Measurements from ENCODE around the gene ALDH3A1.

The ALDH3A1 gene

DNA sequence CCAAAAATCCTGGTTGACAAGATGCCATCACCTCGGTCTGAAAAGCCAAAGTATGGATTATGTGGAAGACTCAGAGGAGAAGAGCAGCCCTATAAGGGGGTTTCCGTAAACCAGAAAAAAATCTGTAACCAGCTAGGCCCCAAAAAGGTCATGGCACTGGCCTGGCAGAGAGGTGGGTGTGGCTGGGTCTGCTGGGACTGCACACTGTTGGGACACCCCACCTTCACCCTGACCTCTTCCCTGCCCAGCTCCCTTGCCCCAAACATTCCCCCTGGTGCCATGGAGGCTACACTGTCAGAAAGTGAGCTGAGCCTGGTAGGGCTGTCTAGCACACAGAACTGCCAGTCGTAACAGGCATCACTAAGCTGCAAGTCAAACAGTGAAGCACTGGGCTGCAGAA is 38.3 kb downstream of the ALDH3A1 start:
- Histone ChIP-seq H3K36me3 (ENCODE audit: control insufficient read depth, insufficient read depth, low read length) (no peaks in the 10 kb centered on the region; the same call in 1 of the 2 replicates), H3K27ac (ENCODE audit: low read length) (no peak overlapping the region), H3K4me3 (ENCODE audit: low read length) (no peak overlapping the region), H3K9me3 (ENCODE audit: control insufficient read depth, insufficient read depth, low read length) (no peaks in the 10 kb centered on the region), H3K4me1 (ENCODE audit: control insufficient read depth, insufficient read depth, low read length) (peaks cover 6% of the 10 kb centered on the region; the same call in 1 of the 2 replicates), H3K27me3 (ENCODE audit: control insufficient read depth, insufficient read depth, low read length) (no peaks in the 10 kb centered on the region)
- no CpG with 5 or more reads among the region's 3 CpGs for WGBS (ENCODE audit: insufficient coverage, insufficient read length)
- DNase-seq (ENCODE audit: low read depth, low spot score), result no peak

DNA sequence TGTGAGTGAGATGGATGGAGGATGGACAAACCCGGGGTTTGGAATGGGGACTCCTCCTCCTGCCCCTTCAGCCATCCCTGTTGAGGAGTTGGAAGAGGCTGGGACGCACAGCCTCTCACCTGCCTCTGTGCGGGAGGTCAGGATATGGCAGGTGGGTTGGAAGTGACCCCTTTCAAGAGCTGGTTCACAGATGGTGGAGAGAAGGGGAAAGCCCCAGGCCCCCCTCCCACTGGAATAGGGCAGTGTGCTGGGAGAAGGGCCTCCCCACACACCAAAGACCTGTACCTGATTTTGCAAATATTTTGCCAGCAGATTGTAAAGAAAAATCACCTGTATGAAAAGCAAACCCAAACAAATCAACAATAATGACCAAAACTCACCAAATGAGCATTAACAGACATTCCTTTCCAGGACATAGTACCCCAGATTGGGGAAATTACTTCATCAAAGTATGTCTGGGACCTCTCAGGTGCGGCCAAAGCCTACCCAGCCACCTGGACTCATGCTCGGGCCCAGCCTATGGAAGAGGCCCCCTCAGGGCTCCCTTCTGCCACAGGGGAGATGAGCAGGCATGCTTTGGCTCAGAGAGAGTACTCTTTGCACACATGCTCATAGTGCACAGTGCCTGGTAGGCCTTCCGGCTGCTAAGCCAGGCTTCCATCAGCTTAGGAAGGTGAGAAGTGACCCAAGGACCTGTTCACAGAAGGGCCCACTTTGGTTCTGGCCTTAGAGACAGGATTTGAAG is 39.5 kb downstream of the ALDH3A1 start:
- WGBS (ENCODE audit: insufficient coverage, insufficient read length), result no CpG with 5 or more reads among the region's 6 CpGs
- H3K4me1 ChIP-seq (ENCODE audit: control insufficient read depth, insufficient read depth, low read length), result peaks cover 8% of the 10 kb centered on the region
- no peak for DNase-seq (ENCODE audit: low read depth, low spot score)
- H3K36me3 ChIP-seq (ENCODE audit: control insufficient read depth, insufficient read depth, low read length), result no peaks in the 10 kb centered on the region; the same call in 1 of the 2 replicates
- H3K27me3 ChIP-seq (ENCODE audit: control insufficient read depth, insufficient read depth, low read length), result no peaks in the 10 kb centered on the region
- H3K9me3 ChIP-seq (ENCODE audit: control insufficient read depth, insufficient read depth, low read length), result no peaks in the 10 kb centered on the region
- H3K27ac ChIP-seq (ENCODE audit: low read length), result no peak overlapping the region
- no peak overlapping the region for H3K4me3 ChIP-seq (ENCODE audit: low read length)

DNA sequence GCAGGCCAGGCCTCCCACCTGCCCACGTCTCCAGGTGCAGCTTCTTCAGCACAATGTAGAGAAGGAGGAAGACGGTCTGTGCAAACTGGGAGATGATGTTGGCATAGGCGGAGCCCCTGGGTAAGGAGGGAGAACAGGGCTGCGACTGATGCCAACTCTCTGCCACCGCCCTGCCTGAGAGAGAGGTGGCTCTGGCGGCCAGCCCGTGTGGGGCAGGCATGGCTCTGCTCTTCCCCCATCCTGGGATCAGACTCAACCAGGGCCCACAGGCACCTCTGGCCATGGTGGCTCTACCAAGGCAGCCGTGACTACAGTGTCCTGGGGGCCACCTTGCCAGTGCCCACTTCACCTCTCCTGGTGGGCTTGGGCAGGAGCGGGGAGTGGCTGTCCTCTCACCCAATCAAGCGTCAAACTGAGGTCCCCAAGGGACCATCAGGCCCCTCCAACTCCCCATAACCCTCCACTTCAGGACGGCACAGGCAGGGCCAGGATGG is 40.3 kb downstream of the ALDH3A1 start:
- H3K4me1 ChIP-seq (ENCODE audit: control insufficient read depth, insufficient read depth, low read length), result peaks cover 8% of the 10 kb centered on the region
- H3K27ac ChIP-seq (ENCODE audit: low read length), result no peak overlapping the region
- no peaks in the 10 kb centered on the region for H3K9me3 ChIP-seq (ENCODE audit: control insufficient read depth, insufficient read depth, low read length)
- H3K36me3 ChIP-seq (ENCODE audit: control insufficient read depth, insufficient read depth, low read length), result no peaks in the 10 kb centered on the region; the same call in 1 of the 2 replicates
- no peak overlapping the region; the same call in 1 of the 2 replicates for H3K4me3 ChIP-seq (ENCODE audit: low read length)
- no CpG with 5 or more reads among the region's 11 CpGs for WGBS (ENCODE audit: insufficient coverage, insufficient read length)
- no peak for DNase-seq (ENCODE audit: low read depth, low spot score)
- H3K27me3 ChIP-seq (ENCODE audit: control insufficient read depth, insufficient read depth, low read length), result no peaks in the 10 kb centered on the region

DNA sequence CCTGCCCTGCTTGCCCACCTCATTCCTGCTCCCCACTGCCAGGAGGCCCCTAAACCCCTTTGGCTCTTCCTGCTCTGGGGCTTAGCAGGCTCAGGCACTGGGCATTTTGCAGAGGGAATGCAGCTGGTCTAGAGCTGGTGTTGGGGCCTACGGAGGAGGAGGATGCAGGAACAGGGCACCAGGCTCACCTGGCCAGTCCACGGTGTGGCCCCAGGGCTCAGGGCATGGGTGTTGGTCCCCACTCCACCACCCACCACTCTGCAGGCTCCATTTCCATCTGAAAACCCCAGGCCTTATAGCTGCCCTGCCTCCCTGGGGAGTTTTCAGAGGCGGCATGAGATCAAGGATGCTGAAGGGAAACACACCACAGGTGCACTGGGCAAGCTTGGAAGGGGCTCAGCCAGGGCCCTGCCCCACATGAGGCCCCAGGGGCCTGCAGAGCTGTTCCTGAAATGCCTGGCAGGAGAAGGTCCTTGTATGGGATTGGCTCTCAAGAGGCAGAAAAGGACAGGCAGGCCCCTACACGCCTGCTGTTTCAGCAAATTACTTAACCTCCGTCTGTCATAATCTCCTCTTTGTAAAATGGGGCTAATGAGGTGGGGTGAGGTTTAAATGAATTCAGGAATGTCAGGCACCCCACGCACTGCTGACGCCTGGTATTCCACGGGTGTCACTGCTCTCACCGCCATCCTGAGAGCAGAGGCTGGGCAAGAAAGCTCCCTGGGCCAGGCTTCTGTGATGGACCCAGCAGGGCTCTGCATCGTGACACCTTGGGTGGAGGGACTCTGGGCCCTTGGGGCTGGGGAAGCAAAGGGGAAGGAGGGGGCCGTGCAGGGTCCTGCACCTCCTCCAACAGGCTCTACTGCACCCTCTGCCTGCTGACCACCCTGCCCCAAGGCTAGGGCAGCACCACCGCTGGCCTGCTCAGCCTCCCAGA is 41.0 kb downstream of the ALDH3A1 start:
- Histone ChIP-seq H3K27ac (ENCODE audit: low read length) (no peak overlapping the region), H3K9me3 (ENCODE audit: control insufficient read depth, insufficient read depth, low read length) (no peaks in the 10 kb centered on the region), H3K4me3 (ENCODE audit: low read length) (no peak overlapping the region; the same call in 1 of the 2 replicates), H3K4me1 (ENCODE audit: control insufficient read depth, insufficient read depth, low read length) (peaks cover 8% of the 10 kb centered on the region), H3K36me3 (ENCODE audit: control insufficient read depth, insufficient read depth, low read length) (no peaks in the 10 kb centered on the region; the same call in 1 of the 2 replicates), H3K27me3 (ENCODE audit: control insufficient read depth, insufficient read depth, low read length) (no peaks in the 10 kb centered on the region)
- DNase-seq (ENCODE audit: low read depth, low spot score), result no peak
- WGBS (ENCODE audit: insufficient coverage, insufficient read length), result no CpG with 5 or more reads among the region's 12 CpGs

DNA sequence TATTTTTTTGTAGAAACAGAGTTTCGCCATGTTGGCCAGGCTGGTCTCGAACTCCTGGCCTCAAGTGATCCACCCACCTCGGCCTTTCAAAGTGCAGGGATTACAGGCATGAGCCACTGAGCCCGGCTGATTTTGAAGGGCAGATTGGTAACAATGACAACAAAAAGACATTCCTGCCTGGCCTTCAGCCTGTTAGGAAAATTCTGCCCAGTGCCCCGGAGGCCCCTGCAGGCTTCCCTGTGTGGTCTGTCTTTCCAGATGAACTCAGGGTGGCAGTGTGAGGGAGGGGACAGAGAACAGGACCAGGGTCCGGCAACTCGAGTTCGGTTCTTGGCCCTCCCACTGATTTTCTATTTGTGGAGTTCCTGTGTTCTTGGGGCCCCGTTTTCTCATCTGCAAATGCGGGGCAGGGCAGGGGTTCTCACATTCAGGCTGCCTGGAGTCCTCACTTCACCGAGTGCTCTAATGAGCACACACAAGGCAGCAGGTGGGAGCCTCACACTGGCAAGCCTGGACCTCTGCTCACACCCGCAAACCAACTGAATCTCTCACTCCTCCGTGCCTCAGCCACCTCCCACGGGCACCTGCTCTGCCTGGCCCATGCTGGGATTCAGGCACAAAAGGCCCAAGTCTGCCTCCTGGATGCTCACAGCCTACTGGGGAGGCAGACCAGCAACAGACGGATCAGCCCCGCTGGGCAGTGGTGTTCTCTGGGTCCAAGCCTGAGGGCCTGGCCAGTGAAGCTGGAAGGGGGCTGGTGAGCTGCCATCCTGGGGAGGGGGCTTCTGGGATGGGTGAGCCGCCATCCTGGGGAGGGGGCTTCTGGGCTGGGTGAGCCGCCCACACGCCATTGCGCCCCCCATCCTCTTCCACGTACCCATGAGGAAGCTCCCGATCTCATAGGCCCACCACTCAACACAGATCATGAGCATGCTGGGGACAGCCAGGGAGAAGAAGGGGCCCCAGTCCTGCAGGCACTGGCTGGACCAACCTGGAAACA is 42.0 kb downstream of the ALDH3A1 start:
- Histone ChIP-seq H3K4me3 (ENCODE audit: low read length) (no peak overlapping the region), H3K27me3 (ENCODE audit: control insufficient read depth, insufficient read depth, low read length) (no peaks in the 10 kb centered on the region), H3K36me3 (ENCODE audit: control insufficient read depth, insufficient read depth, low read length) (no peaks in the 10 kb centered on the region; the same call in 1 of the 2 replicates), H3K27ac (ENCODE audit: low read length) (no peak overlapping the region), H3K4me1 (ENCODE audit: control insufficient read depth, insufficient read depth, low read length) (peaks cover 8% of the 10 kb centered on the region), H3K9me3 (ENCODE audit: control insufficient read depth, insufficient read depth, low read length) (no peaks in the 10 kb centered on the region)
- no CpG with 5 or more reads among the region's 22 CpGs for WGBS (ENCODE audit: insufficient coverage, insufficient read length)
- DNase-seq (ENCODE audit: low read depth, low spot score), result no peak

DNA sequence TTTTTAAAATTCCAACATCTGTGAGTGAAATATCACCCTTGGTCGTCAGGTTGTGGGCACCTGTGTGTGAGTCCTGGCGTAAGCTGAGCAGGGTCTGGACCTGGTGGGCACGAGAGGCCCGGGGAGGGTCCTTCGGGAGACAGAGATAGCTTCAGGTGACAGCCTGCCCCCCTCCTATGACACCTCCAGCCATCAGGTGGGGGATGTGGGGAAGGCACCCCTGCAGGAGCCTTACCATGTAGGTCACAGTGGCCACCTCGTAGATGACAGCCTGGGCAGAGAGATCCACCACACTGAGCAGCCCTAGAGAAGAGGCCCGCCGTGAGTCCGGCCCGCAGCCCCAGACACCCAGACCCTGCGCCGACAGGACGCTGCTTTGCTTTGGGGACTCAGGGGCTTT is 42.9 kb downstream of the ALDH3A1 start:
- no peak overlapping the region for H3K4me3 ChIP-seq (ENCODE audit: low read length)
- peaks cover 8% of the 10 kb centered on the region for H3K4me1 ChIP-seq (ENCODE audit: control insufficient read depth, insufficient read depth, low read length)
- no CpG with 5 or more reads among the region's 13 CpGs for WGBS (ENCODE audit: insufficient coverage, insufficient read length)
- no peaks in the 10 kb centered on the region for H3K9me3 ChIP-seq (ENCODE audit: control insufficient read depth, insufficient read depth, low read length)
- no peaks in the 10 kb centered on the region; the same call in 1 of the 2 replicates for H3K36me3 ChIP-seq (ENCODE audit: control insufficient read depth, insufficient read depth, low read length)
- H3K27ac ChIP-seq (ENCODE audit: low read length), result no peak overlapping the region
- no peak for DNase-seq (ENCODE audit: low read depth, low spot score)
- H3K27me3 ChIP-seq (ENCODE audit: control insufficient read depth, insufficient read depth, low read length), result no peaks in the 10 kb centered on the region

DNA sequence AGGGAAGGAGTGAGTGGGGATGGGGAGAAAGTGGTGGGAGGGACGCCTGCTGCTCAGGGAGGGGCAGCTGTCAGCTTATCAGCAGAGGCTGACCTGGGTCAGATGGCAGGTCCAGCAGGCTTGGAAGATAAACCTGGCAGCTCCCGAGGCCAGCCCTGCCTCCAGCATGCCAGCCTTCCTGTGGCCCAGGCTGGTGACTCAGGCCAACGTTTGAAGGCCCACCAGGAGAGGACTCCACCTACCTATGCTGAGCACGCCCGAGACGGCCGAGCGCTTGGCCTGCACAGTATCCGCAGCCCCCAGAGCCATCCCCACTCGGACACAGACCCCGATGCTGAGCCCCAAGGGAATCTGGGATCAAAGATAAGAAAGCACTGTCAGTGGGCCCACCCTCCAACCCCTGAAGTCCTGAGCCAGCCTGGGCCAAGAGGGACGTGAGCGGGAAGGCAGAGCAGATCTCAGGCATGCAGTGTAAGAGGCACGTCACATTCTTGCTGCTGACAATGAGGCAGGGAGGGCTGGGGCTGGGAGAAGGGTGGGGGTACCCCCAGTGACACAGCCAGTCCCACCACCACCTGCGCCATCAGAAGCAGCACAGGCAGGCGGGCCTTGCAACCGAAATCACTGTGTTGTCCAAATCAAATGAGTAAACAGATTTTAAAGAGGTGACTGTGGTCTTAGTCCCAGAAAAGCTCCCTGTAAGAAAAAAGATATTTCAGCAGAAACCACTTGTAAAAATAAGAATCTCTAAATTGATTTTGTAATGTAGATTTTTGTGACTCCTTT is 44.1 kb downstream of the ALDH3A1 start:
- H3K4me1 ChIP-seq (ENCODE audit: control insufficient read depth, insufficient read depth, low read length), result peaks cover 8% of the 10 kb centered on the region
- no peaks in the 10 kb centered on the region for H3K27me3 ChIP-seq (ENCODE audit: control insufficient read depth, insufficient read depth, low read length)
- no peaks in the 10 kb centered on the region; the same call in 1 of the 2 replicates for H3K36me3 ChIP-seq (ENCODE audit: control insufficient read depth, insufficient read depth, low read length)
- no peak overlapping the region for H3K4me3 ChIP-seq (ENCODE audit: low read length)
- H3K9me3 ChIP-seq (ENCODE audit: control insufficient read depth, insufficient read depth, low read length), result no peaks in the 10 kb centered on the region
- no peak for DNase-seq (ENCODE audit: low read depth, low spot score)
- no peak overlapping the region for H3K27ac ChIP-seq (ENCODE audit: low read length)
- no CpG with 5 or more reads among the region's 17 CpGs for WGBS (ENCODE audit: insufficient coverage, insufficient read length)

DNA sequence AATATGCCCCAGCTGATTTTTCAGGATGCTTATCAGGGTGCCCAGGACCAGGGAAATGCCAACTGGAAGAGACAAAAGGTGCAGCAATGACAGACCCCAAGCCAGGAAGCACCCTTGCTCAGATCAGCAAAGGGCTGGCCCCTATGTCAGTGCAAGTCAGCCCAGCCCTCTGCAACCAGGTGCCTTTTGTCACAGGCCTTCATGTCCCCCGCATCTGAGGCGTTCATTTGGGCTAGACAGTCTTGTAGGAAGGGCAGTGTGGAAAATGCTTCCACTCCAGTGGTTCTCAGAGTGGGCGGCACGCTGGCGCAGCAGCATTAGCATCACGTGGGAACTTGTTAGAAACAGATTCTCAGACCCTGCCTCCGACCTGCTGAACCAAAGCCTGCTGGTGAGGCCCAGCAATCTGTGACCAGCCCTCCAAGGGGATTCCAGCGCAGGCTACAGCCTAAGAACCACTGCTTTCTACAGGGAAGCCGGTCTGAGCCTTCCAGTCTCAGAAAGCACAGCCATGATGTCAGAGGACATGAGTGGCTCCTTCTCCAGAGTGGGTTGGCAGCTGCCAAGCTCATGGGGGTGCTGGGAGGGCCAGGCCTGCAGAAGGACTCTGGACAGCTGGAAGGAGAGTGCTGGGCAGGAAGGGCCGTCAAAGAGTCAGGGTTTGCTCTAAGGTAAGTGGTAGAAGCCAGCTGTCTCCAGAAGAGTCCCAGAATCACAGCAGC is 44.8 kb downstream of the ALDH3A1 start:
- Histone ChIP-seq H3K36me3 (ENCODE audit: control insufficient read depth, insufficient read depth, low read length) (no peaks in the 10 kb centered on the region; the same call in 1 of the 2 replicates), H3K27me3 (ENCODE audit: control insufficient read depth, insufficient read depth, low read length) (no peaks in the 10 kb centered on the region), H3K4me3 (ENCODE audit: low read length) (no peak overlapping the region), H3K27ac (ENCODE audit: low read length) (no peak overlapping the region), H3K9me3 (ENCODE audit: control insufficient read depth, insufficient read depth, low read length) (no peaks in the 10 kb centered on the region), H3K4me1 (ENCODE audit: control insufficient read depth, insufficient read depth, low read length) (peaks cover 8% of the 10 kb centered on the region)
- no CpG with 5 or more reads among the region's 10 CpGs for WGBS (ENCODE audit: insufficient coverage, insufficient read length)
- no peak for DNase-seq (ENCODE audit: low read depth, low spot score)

DNA sequence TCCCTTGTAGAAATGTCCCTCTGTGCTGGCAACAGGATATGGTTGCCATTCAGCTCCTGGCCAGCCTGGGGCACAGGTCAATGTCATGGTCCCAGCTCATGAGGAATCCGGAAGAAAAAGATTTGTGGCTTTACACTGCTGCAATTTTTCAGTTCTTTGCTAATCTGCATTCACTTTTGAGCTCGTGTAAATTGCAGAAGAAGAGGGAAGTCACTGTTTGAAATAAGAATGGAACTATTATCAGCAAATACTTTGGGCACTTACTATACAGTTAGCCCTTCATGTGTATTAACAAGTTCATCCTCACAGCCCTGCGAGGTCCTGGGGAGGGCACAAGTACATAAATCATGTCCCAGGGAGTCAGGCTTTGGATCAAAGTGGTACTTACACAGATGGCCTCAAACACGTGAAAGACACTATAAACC is 45.9 kb downstream of the ALDH3A1 start:
- no peak for DNase-seq (ENCODE audit: low read depth, low spot score)
- WGBS (ENCODE audit: insufficient coverage, insufficient read length), result no CpG with 5 or more reads among the region's 4 CpGs
- H3K4me3 ChIP-seq (ENCODE audit: low read length), result no peak overlapping the region
- no peaks in the 10 kb centered on the region for H3K9me3 ChIP-seq (ENCODE audit: control insufficient read depth, insufficient read depth, low read length)
- H3K27me3 ChIP-seq (ENCODE audit: control insufficient read depth, insufficient read depth, low read length), result no peaks in the 10 kb centered on the region
- H3K27ac ChIP-seq (ENCODE audit: low read length), result no peak overlapping the region
- H3K36me3 ChIP-seq (ENCODE audit: control insufficient read depth, insufficient read depth, low read length), result no peaks in the 10 kb centered on the region
- H3K4me1 ChIP-seq (ENCODE audit: control insufficient read depth, insufficient read depth, low read length), result peaks cover 8% of the 10 kb centered on the region

All from iPS DF 6.9 (cell line).